ENCODE measurements around the gene SLC9A1. TPM values are rescaled to one million over a fixed set of nuclear protein-coding genes. Genes with fewer than 3 reads are reported as not detected.

The SLC9A1 gene
- total RNA-seq, 1 experiment from 2014 or later = 25.2 TPM

DNA sequence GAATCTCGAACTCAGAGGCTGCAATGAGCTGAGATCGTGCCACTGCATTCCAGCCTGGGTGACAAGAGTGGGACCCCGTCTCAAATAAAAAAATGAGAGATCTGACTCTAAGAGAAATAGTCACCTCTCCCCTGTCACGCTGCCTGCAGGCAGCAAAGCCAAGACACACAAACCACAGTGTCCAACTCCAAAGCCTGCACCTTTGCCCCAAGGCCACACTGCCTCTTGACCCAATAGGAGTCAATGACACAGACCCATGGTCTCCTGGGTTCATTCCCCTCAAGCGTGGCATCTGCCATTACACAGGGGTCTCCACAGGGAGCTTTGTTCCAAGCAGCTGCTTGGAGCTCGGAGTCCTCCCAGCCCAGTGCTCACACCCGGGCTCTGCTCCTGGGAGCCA lies 46.3 kb downstream of the SLC9A1 start:
- Histone ChIP-seq H3K4me3 (ENCODE audit: low read length) (no peak overlapping the region), H3K27me3 (ENCODE audit: low read length) (no peaks in the 10 kb centered on the region), H3K9me2 (replicated peaks; ENCODE audit: low read length) (no peaks in the 10 kb centered on the region), H3K36me3 (ENCODE audit: low read depth, low read length) (peaks cover 7% of the 10 kb centered on the region), H3K9me3 (ENCODE audit: low read length) (no peaks in the 10 kb centered on the region), H3K79me2 (ENCODE audit: low read length) (peaks cover 20% of the 10 kb centered on the region; the same call in 1 of the 2 replicates), H3F3A (ENCODE audit: low read length, unreplicated experiment) (peaks cover 4% of the 10 kb centered on the region), H3K4me1 (ENCODE audit: insufficient read depth, low read length) (peaks cover 33% of the 10 kb centered on the region), H4K20me1 (ENCODE audit: low read length) (no peaks in the 10 kb centered on the region), H3K4me2 (ENCODE audit: low read length) (no peak overlapping the region), H3K9ac (ENCODE audit: low read length) (no peak overlapping the region), H2AFZ (ENCODE audit: low read length) (no peak overlapping the region), H3K27ac (ENCODE audit: low read length) (no peak overlapping the region)
- no peak for TF ChIP-seq EZH2phosphoT487 (IDR thresholded peaks at IDR 0.05; ENCODE audit: borderline replicate concordance, low read length)
- no peak for TF ChIP-seq EZH2 (IDR thresholded peaks at IDR 0.05; ENCODE audit: low read length, unreplicated experiment)
- no peak for TF ChIP-seq CTCF (conservative IDR thresholded peaks at IDR 0.05; ENCODE audit: low read depth, low read length)
- intact Hi-C loops (cut with micrococcal nuclease) = no loop called here
- no peak for DNase-seq
- ChIA-PET CTCF (no interaction called here), POLR2A (ENCODE audit: unreplicated experiment) (no interaction called here)
- ATAC-seq = no peak
- BruUV-seq (replicated peaks) = no TSS peak

- no peaks in the 10 kb centered on the region for H3K27me3 ChIP-seq (ENCODE audit: low read length)
- ChIA-PET CTCF (no interaction called here), POLR2A (ENCODE audit: unreplicated experiment) (no interaction called here)
- H3K36me3 ChIP-seq (ENCODE audit: low read depth, low read length) = peaks cover 7% of the 10 kb centered on the region
- H3K4me3 ChIP-seq (ENCODE audit: low read length) = no peak overlapping the region
- no peak overlapping the region for H3K9ac ChIP-seq (ENCODE audit: low read length)
- no TSS peak for BruUV-seq (replicated peaks)
- H3K9me2 ChIP-seq (replicated peaks; ENCODE audit: low read length) = no peaks in the 10 kb centered on the region
- no peak for DNase-seq
- H3K27ac ChIP-seq (ENCODE audit: low read length) = no peak overlapping the region
- H4K20me1 ChIP-seq (ENCODE audit: low read length) = no peaks in the 10 kb centered on the region
- no peak for ATAC-seq
- peaks cover 17% of the 10 kb centered on the region for H3K4me1 ChIP-seq (ENCODE audit: insufficient read depth, low read length)
- peaks cover 16% of the 10 kb centered on the region; the same call in 1 of the 2 replicates for H3K79me2 ChIP-seq (ENCODE audit: low read length)
- no peak overlapping the region for H3K4me2 ChIP-seq (ENCODE audit: low read length)
- H3K9me3 ChIP-seq (ENCODE audit: low read length) = no peaks in the 10 kb centered on the region
- no peaks in the 10 kb centered on the region for H3F3A ChIP-seq (ENCODE audit: low read length, unreplicated experiment)
- TF ChIP-seq EZH2phosphoT487 (IDR thresholded peaks at IDR 0.05; ENCODE audit: borderline replicate concordance, low read length) (no peak), CTCF (conservative IDR thresholded peaks at IDR 0.05; ENCODE audit: low read depth, low read length) (no peak), EZH2 (IDR thresholded peaks at IDR 0.05; ENCODE audit: low read length, unreplicated experiment) (no peak)
- intact Hi-C loops (cut with micrococcal nuclease) = no loop called here
- no peak overlapping the region for H2AFZ ChIP-seq (ENCODE audit: low read length)
Observed at GRCh38 chr1:27106561-27107323, 48.2 kb downstream of the SLC9A1 start.

GRCh38 chr1:27105018-27105417 lies 49.9 kb downstream of the SLC9A1 start:
- DNase-seq (no peak), ATAC-seq (no peak)
- peaks cover 15% of the 10 kb centered on the region for H3K4me1 ChIP-seq (ENCODE audit: insufficient read depth, low read length)
- H3K27ac ChIP-seq (ENCODE audit: low read length) = 0 out of 2 replicates have a peak overlapping the region, but pooled peaks have one; percentile 9
- H3K36me3 ChIP-seq (ENCODE audit: low read depth, low read length) = peaks cover 7% of the 10 kb centered on the region
- CTCF ChIA-PET = no interaction called here
- no peaks in the 10 kb centered on the region for H3K27me3 ChIP-seq (ENCODE audit: low read length)
- no peak overlapping the region for H3K4me3 ChIP-seq (ENCODE audit: low read length)
- no TSS peak for BruUV-seq (replicated peaks)
- no peak overlapping the region for H3K4me2 ChIP-seq (ENCODE audit: low read length)
- H3K9me2 ChIP-seq (replicated peaks; ENCODE audit: low read length) = no peaks in the 10 kb centered on the region
- H3K9me3 ChIP-seq (ENCODE audit: low read length) = no peaks in the 10 kb centered on the region
- no peaks in the 10 kb centered on the region for H4K20me1 ChIP-seq (ENCODE audit: low read length)
- H3K9ac ChIP-seq (ENCODE audit: low read length) = no peak overlapping the region
- peaks cover 4% of the 10 kb centered on the region; the same call in 1 of the 2 replicates for H3K79me2 ChIP-seq (ENCODE audit: low read length)
- intact Hi-C loops (cut with micrococcal nuclease) = no loop called here
- POLR2A ChIA-PET (ENCODE audit: unreplicated experiment) = no interaction called here
- TF ChIP-seq EZH2phosphoT487 (IDR thresholded peaks at IDR 0.05; ENCODE audit: borderline replicate concordance, low read length) (no peak), EZH2 (IDR thresholded peaks at IDR 0.05; ENCODE audit: low read length, unreplicated experiment) (no peak), CTCF (conservative IDR thresholded peaks at IDR 0.05; ENCODE audit: low read depth, low read length) (no peak)
- H3F3A ChIP-seq (ENCODE audit: low read length, unreplicated experiment) = no peaks in the 10 kb centered on the region
- H2AFZ ChIP-seq (ENCODE audit: low read length) = no peak overlapping the region

Data from PC-3 (cell line).